Psoas muscle (tissue), 8 donors: Measurements from ENCODE around the gene RAD51B. TPM values are rescaled to one million over a fixed set of nuclear protein-coding genes. Genes with fewer than 3 reads are reported as not detected.

Experiments
- ATAC-seq, 4 donors: fragments of 200-7000 bp; cut with Tn5 transposase; one replicate each; pipeline ENCODE4 v1.9.1; 2020; ENCODE audit warnings: moderate library complexity in 3 of 4, mild to moderate bottlenecking in 2 of 4
- DNase-seq, 2 donors: peaks; one replicate each; pipeline ENCODE4 v3.0.0-alpha.2; 2020
- H3K27ac ChIP-seq: fragments of 200-600 bp; one replicate; pipeline ENCODE4 v1.8.0; 2022
- H3K27me3 ChIP-seq, 3 donors: fragments of 200-600 bp in 1 of 3; one replicate each; pipeline versions ENCODE4 v1.6.1 to v1.8.0; 2013 to 2022; ENCODE audit warnings: low read length in 2 of 3, mild to moderate bottlenecking in 2 of 3, moderate library complexity in 1 of 3; ENCODE audit not compliant: insufficient read depth in 3 of 3
- H3K36me3 ChIP-seq, 2 donors: fragments of 200-600 bp in 1 of 2; one replicate each; pipeline versions ENCODE4 v1.6.1 to v1.8.0; 2013 to 2022; ENCODE audit warnings: low read depth in 1 of 2, mild to moderate bottlenecking in 1 of 2, moderate library complexity in 1 of 2; ENCODE audit not compliant: insufficient read depth in 1 of 2
- H3K4me1 ChIP-seq: fragments of 200-600 bp; one replicate; pipeline ENCODE4 v1.8.0; 2022
- H3K4me3 ChIP-seq: fragments of 200-600 bp; one replicate; pipeline ENCODE4 v1.8.0; 2022; ENCODE audit warnings: mild to moderate bottlenecking
- H3K9me3 ChIP-seq: fragments of 200-600 bp; one replicate; pipeline ENCODE4 v1.8.0; 2022
- WGBS, 3 donors: extraction: QIAGEN DNeasy Blood & Tissue Kit; methylation state at CpG; one replicate each; pipeline versions ENCODE4 v1.1.6 to v1.1.7; 2013; 5-methylcytosine and 5-hydroxymethylcytosine counted together
- intact Hi-C, 2 donors: fragments of 100-400 bp; cut with DNase I; formaldehyde crosslinking; loops; one replicate each; pipeline versions ENCODE4 v1.11.0 to v1.14.2; 2022
- polyA plus RNA-seq, 3 donors: library from polyadenylated mRNA; stranded (reverse); fragments of 200-250 nt; gene quantifications; one replicate each; pipeline ENCODE4 v1.2.3, GENCODE V29; 2013
- total RNA-seq, 4 donors: library from RNA; stranded (reverse); fragmentation: NEBNext Ultra II Directional in 2 of 4; extraction: Animal tissue kit (Norgen Biotek cat#: 25700) in 2 of 4; gene quantifications; one replicate each; pipeline versions ENCODE4 v1.2.1 to v1.2.4, GENCODE V29; 2021 to 2023
- TF ChIP-seq, protein P1 (sequence below): fragments of 200-600 bp; IDR thresholded peaks from one replicate; pipeline ENCODE4 v1.8.0; 2022; ENCODE audit warnings: antibody characterized with exemption
- donor health status: healthy with polysubstance abuse.
- donor health status: DM: no; HTN: no; CAD: no; lungs with moderate emphysema.
- donor health status: Bipolar disorder and iron deficiency.
- donor health status: healthy.
- donor health status: DM: yes; HTN: yes; CAD: no.
- donor health status: DM: no; HTN: no; CAD: no.
- donor health status: DM: no; HTN: no; CAD: no.
- donor health status: DM: yes; HTN: yes; CAD: no.

Gene RAD51B
- total and polyA plus RNA-seq, 7 donors, result 0.60 to 7.2 (median 2.2) TPM

DNA sequence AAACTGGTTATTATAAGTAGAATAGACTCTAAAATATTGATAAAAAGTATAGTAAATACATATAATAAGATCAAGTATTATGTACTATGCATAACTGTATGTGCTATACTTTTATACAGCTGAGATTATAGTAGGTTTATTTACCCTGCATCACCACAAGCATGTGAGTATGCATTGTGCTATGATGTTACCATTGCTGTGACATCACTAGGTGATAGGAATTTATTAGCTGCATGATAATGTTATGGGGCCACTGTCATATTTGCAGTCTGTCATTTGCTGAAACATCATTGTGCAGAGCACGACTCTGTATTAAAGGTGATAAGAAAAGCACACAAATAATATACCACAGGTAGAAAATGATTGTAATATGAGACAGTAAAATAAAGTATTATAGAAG lies 587.7 kb downstream of the RAD51B start:
- ATAC-seq (no peak), DNase-seq (no peak)
- Histone ChIP-seq H3K27me3 (no peaks in the 10 kb centered on the region), H3K27ac (no peak overlapping the region), H3K9me3 (no peaks in the 10 kb centered on the region), H3K4me1 (peaks cover 15% of the 10 kb centered on the region), H3K4me3 (no peak overlapping the region), H3K36me3 (no peaks in the 10 kb centered on the region)
- intact Hi-C loops, result no loop called here
- TF ChIP-seq, protein P1, sequence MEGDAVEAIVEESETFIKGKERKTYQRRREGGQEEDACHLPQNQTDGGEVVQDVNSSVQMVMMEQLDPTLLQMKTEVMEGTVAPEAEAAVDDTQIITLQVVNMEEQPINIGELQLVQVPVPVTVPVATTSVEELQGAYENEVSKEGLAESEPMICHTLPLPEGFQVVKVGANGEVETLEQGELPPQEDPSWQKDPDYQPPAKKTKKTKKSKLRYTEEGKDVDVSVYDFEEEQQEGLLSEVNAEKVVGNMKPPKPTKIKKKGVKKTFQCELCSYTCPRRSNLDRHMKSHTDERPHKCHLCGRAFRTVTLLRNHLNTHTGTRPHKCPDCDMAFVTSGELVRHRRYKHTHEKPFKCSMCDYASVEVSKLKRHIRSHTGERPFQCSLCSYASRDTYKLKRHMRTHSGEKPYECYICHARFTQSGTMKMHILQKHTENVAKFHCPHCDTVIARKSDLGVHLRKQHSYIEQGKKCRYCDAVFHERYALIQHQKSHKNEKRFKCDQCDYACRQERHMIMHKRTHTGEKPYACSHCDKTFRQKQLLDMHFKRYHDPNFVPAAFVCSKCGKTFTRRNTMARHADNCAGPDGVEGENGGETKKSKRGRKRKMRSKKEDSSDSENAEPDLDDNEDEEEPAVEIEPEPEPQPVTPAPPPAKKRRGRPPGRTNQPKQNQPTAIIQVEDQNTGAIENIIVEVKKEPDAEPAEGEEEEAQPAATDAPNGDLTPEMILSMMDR, result no peak
- WGBS, 3 donors, result 91 to 98% (median 94%) methylated on average over 1 of the region's 1 CpG

DNA sequence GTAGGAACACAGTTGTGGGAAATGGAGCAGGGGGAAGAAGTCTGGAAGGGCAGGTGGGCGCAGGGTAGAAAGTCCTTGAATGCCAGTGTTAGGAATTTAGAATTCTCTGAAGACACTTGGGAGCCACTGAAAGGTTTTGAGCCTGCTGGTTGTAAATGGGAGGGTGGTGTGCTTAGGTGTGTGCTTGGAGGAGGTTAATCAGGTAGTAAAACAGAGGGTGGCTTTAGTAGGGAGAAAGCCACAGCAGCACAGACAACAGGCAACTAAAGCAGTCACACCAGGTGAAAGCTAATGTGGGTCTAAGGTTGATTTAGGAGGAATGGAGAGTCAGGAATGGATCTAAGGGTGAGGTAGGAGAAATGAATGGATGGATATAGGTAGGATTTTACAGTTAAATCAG lies 588.2 kb downstream of the RAD51B start:
- Histone ChIP-seq H3K9me3 (no peaks in the 10 kb centered on the region), H3K4me1 (peaks cover 10% of the 10 kb centered on the region), H3K4me3 (no peak overlapping the region), H3K27ac (no peak overlapping the region), H3K36me3 (no peaks in the 10 kb centered on the region), H3K27me3 (no peaks in the 10 kb centered on the region)
- DNase-seq (no peak), ATAC-seq (no peak)
- TF ChIP-seq, protein P1, result no peak
- intact Hi-C loops, result no loop called here
- WGBS, 3 donors, result 93 to 95% (median 94%) methylated on average over 1 of the region's 1 CpG

DNA sequence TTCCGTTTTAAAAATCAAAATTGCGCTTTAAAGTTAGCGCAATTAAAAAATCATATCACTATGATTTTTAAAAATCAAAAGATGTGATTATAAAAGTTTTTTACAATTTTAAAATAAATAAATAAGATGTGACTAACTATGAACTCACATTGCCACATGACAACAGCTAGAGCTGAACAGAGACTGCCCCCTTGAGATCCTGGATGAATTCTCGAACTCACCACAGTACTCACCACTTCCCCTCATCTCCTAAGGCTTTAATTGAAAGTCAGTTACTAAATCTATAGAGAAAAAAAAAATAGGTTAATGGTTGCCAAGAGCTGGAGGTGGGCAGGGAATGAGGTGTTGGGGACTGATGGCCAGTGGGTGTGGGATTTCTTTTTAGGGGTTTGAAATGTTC lies 589.1 kb downstream of the RAD51B start:
- no peak overlapping the region for H3K27ac ChIP-seq
- WGBS, 3 donors, result 95% methylated on average over 4 of the region's 4 CpGs
- intact Hi-C loops, result no loop called here
- no peak overlapping the region for H3K4me3 ChIP-seq
- H3K27me3 ChIP-seq, result no peaks in the 10 kb centered on the region
- H3K9me3 ChIP-seq, result no peaks in the 10 kb centered on the region
- no peak for ATAC-seq
- no peak for DNase-seq
- TF ChIP-seq, protein P1, result no peak
- H3K36me3 ChIP-seq, result no peaks in the 10 kb centered on the region
- H3K4me1 ChIP-seq, result peaks cover 3% of the 10 kb centered on the region

DNA sequence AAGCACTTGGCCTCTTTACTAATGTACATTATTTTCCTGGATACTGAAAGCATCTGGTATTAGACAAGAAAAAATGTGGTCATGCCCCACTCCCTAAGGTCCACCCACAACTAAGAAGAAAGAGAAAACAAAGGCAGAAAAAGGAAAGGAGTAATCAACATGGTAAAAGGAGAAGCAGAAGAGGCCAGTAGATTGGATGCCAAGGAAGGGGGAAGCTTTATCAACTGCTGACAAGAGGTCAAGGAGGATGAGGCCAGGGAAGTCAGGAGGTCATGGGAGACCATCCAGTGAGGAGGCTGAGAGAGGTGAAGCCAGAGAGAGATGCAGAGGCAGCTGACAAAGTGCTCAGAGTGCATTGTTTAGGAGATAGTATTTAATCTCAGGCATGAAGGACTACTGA lies 589.8 kb downstream of the RAD51B start:
- ATAC-seq (no peak), DNase-seq (no peak)
- no peak overlapping the region for H3K4me3 ChIP-seq
- no peaks in the 10 kb centered on the region for H3K9me3 ChIP-seq
- H3K27ac ChIP-seq, result no peak overlapping the region
- no peaks in the 10 kb centered on the region for H3K27me3 ChIP-seq
- no peaks in the 10 kb centered on the region for H3K36me3 ChIP-seq
- H3K4me1 ChIP-seq, result peaks cover 1% of the 10 kb centered on the region
- intact Hi-C loops, result no loop called here
- TF ChIP-seq, protein P1, result no peak
